Measurements from ENCODE around the gene GPR55. TPM values are rescaled to one million over a fixed set of nuclear protein-coding genes. Genes with fewer than 3 reads are reported as not detected.

GPR55 gene
- total and polyA plus RNA-seq, 2 of the 4 experiments (the other 2 are of a cell fraction), result 0.03 TPM; not detected in 1

- intact Hi-C loops (cut with micrococcal nuclease) (no loop called here), dilution Hi-C loops (cut with HindIII; ENCODE audit: low sequenced_read_pairs, unreplicated experiment) (no loop called here), in situ Hi-C loops (cut with MboI; ENCODE audit: low sequenced_read_pairs) (no loop called here)
- Histone ChIP-seq H3K79me1 (ENCODE audit: low read depth in 1 of 2, low read length in 2 of 2) (no peaks in the 10 kb centered on the region), H3K4me1 (ENCODE audit: control insufficient read depth, insufficient read depth, low read length) (no peaks in the 10 kb centered on the region), H2BK5ac (ENCODE audit: low read depth, low read length, poor library complexity, severe bottlenecking) (no peak overlapping the region), H3K27me3 (ENCODE audit: control insufficient read depth, insufficient read depth, low read length) (peaks cover 16% of the 10 kb centered on the region), H3K4ac (ENCODE audit: low read depth, low read length) (no peak overlapping the region), H3K18ac (ENCODE audit: low read depth, low read length) (no peak overlapping the region), H3K9me3 (ENCODE audit: control insufficient read depth, insufficient read depth, low read length) (no peaks in the 10 kb centered on the region), H3K9me1 (ENCODE audit: insufficient read depth, low read length) (no peaks in the 10 kb centered on the region), H2AFZ (replicated peaks; ENCODE audit: low read length, poor library complexity) (no peak overlapping the region), H2AK9ac (replicated peaks; ENCODE audit: low read depth, low read length, poor library complexity) (no peak overlapping the region), H4K20me1 (ENCODE audit: insufficient read depth, low read length) (no peaks in the 10 kb centered on the region), H3K27ac (ENCODE audit: insufficient read depth, low read length) (no peak overlapping the region), H4K5ac (ENCODE audit: low read depth, low read length) (no peak overlapping the region), H3K14ac (replicated peaks; ENCODE audit: low read depth, low read length) (no peak overlapping the region), H3K4me3 (ENCODE audit: insufficient read depth, low read depth, low read length) (no peak overlapping the region), H3K4me2 (ENCODE audit: low read depth, low read length) (no peak overlapping the region), H3K9ac (ENCODE audit: low read depth, low read length) (no peak overlapping the region), H2AK5ac (ENCODE audit: low read depth, low read length) (no peak overlapping the region), H3K23ac (ENCODE audit: low read depth, low read length) (no peak overlapping the region), H4K8ac (ENCODE audit: low read depth in 2 of 2, low read length in 2 of 2) (no peak overlapping the region), H2BK20ac (ENCODE audit: low read depth, low read length) (no peak overlapping the region), H2BK15ac (ENCODE audit: low read depth, low read length) (no peak overlapping the region), H2BK120ac (ENCODE audit: low read depth, low read length) (no peak overlapping the region), H4K91ac (ENCODE audit: insufficient read depth, low read depth, low read length) (no peak overlapping the region), H3K36me3 (ENCODE audit: control insufficient read depth, insufficient read depth, low read length) (no peaks in the 10 kb centered on the region), H3K56ac (ENCODE audit: extremely low read depth, insufficient read depth, low read length) (no peak overlapping the region)
- no TSS peak for BruUV-seq (replicated peaks)
- DNase-seq (no peak), ATAC-seq (ENCODE audit: low read depth) (no peak)
- ChIA-PET POLR2A (ENCODE audit: unreplicated experiment) (no interaction called here), CTCF (no interaction called here)
- TF ChIP-seq NFE2L2 (IDR thresholded peaks at IDR 0.05; ENCODE audit: low read depth, low read length) (no peak), RCOR1 (IDR thresholded peaks at IDR 0.05; ENCODE audit: insufficient replicate concordance, low read length) (no peak), CHD1 (IDR thresholded peaks at IDR 0.05; ENCODE audit: low read depth, low read length) (no peak), MAFK (IDR thresholded peaks at IDR 0.05; ENCODE audit: low read depth, low read length) (no peak), CEBPB (IDR thresholded peaks at IDR 0.05; ENCODE audit: low read depth, low read length) (no peak), MAZ (IDR thresholded peaks at IDR 0.05; ENCODE audit: borderline replicate concordance, low read depth, low read length) (no peak), FOS (IDR thresholded peaks at IDR 0.05; ENCODE audit: low read depth, low read length) (no peak), SMC3 (IDR thresholded peaks at IDR 0.05; ENCODE audit: low read depth, low read length) (no peak), MXI1 (IDR thresholded peaks at IDR 0.05; ENCODE audit: borderline replicate concordance, low read depth, low read length) (no peak)
- 92% methylated on average over 5 of the region's 21 CpGs; no CpG with 5 or more reads in 1 of the 2 experiments for WGBS, 2 experiments (ENCODE audit: extremely low coverage in 2 of 2, insufficient read length in 1 of 2)
Measured at GRCh38 chr2:230944757-230945372, 19.8 kb upstream of the GPR55 start.

Data from IMR-90 (cell line).